HG03354 (cell line): Measurements from ENCODE around the gene PCID2.
"Not testable (repeated sequence)": the region's sequence is repeated elsewhere in the genome, so short reads cannot be mapped to it uniquely, and the experiment has no call there.

Experiments used
- ATAC-seq: cut with Tn5 transposase; IDR thresholded peaks from one replicate; pipeline ENCODE4 v1.9.1; 2021; ENCODE audit warnings: mild to moderate bottlenecking; ENCODE audit not compliant: unreplicated experiment, poor library complexity, severe bottlenecking

Gene PCID2

DNA sequence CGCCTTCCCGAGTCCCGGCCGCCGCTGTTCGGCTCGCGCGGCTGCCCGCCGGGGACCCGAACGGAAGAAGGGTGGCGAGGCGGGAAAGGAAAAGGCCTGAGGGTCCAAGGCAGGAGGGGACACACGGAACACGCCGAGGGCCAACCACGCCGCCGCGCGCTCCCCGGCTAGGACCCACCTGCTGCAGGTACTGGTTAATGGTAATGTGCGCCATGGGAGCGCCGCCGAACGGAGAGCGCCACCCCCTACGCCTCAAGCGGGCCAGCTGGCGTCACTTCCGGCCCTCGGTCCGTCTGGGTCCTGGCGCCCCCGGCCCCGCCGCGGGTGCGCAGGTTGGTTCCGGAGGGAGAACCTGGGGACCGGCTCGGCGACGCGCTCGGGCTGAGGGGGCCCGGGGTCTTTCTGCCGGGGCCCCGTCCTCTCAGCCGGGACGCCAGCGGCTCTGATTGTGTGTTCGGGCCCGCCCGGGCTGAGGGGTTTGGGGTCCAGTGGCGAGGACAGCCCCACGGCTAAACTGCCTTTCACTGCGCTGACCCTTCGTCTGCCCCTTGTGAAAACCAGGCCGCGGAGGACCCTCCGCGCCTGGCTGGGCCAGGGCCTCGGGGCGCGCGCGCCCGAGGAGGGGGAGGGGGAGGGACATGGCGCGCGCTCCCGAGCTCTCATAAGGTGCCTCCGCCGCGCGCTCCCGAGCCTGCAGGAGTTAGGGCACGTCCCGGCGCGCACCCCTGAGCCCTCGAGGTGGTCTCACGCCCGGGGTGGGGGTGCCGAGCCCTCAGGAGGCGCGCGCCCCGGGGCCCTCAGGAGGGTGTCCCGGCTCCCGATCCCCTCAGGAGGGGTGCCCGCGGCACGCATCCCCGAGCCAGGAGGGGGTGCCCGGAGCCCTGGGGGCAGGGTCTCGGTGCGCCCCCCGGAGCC is at the start of gene PCID2:
Gene PCID2 (minus strand): TSS at position 249 of the 915 bp plus-strand sequence. CDS start 35 bp downstream, at position 214.
- peak; percentile 76 for ATAC-seq

DNA sequence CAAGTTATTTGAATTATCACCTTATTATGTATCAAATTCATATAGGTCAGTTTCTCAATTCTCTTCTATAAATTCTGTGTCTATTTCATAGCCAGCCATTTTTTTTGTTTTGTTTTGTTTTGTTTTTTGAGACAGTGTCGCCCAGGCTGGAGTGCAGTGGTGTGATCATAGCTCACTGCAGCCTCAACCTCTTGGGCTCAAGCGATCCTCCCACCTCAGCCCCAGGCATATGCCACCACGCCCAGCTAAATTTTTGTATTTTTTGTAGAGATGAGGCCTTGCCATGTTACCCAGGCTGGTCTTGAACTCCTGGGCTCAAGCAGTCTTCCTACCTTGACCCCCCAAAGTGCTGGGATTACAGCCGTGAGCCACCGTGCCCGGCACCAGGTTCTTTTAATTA is 49.4 kb upstream of the PCID2 start:
- not testable (repeated sequence) for ATAC-seq

DNA sequence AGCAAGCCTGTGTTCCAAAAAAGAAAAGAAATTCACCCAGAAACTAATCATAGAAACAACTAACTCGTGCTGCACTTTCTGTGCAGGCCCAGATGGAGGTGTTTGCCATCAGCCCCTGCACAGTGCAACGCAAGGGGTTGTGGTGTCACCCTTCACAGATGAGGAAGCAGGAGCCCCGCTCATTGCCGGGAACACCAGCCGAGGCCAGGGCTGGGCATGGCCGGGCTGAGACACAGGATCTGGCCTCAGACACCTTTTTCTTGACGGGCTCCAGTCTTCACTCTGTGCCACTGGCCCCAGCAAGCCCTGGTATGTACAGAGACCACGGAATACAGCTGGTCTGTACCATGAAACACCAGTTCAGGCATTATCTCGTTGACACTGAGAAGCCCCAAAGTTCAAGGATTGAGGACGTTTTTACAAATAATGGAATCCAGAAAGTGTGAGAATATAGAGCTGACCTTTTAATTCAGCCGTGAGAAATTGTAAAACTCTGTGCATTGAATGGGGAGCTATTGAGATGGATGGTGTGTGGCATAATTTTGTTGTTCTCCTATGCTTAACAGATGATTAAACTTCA is 44.1 kb upstream of the PCID2 start:
- no peak for ATAC-seq

DNA sequence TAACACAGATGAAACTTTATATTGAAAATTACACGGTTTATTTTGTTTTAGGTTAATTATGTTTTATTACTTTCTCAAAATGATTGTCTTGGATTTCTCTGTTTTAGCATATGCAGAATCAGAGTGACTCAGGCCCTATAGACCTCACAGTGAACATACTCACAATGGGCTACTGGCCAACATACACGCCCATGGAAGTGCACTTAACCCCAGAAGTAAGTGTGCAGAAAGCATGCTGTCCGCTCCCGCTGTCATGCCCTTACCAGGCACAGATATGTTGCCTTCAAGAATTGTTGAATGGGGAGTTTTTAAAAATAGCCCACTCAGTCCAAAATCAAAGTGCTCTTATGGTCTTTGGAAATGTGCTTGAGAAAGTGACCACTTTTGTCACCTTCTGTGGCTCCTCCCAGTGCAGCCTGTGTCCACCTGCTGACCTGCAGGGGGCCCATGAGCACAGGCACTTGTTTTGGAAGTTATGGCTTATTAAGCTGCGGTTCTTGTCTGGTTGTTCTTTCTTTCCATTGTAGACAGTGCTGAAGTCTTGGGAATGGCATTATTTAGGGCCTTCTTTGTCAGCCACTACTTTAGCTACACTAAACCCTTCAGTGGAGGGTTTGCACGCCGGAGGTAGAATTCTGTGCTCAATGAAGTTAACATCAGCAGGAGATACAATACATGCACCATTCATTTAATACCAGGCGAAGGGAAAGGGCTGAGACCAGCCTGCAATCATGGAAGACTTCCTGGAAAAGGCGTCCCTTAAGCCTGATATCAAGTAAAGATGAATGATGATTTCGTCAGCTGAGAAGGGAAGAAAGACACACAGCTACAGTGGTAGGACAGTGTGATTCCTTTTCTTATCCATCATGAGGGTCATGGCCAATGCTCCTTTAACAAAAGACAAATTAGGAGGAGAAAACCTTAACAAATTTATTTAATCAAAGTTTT is 37.7 kb upstream of the PCID2 start:
- ATAC-seq = no peak

GRCh38 chr13:113243847-113244246 is 35.4 kb upstream of the PCID2 start:
- no peak for ATAC-seq

- ATAC-seq = not testable (repeated sequence)
Measured at GRCh38 chr13:113241623-113242022, 33.2 kb upstream of the PCID2 start.

GRCh38 chr13:113239986-113240385 is 31.5 kb upstream of the PCID2 start:
- ATAC-seq = no peak

- ATAC-seq = no peak
Measured at GRCh38 chr13:113239357-113239756, 30.9 kb upstream of the PCID2 start.

DNA sequence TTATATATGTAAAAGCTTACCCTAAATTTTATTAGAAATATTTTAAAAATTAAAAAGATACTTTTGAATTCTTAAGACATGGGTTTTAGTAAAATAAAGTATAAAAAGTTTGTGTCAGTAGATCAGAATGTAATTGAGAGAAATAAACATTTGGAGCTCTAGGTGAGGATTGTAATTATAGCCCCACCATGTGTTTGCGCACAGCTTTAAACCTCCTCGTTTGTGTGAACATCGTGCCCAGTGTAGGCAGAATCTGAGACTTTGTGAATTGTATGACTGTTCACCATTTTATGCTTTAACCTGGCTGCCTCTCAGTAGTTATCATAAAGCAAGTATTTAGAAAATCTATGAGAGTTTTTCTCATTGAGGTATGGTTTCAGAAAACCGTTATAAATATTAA is 30.1 kb upstream of the PCID2 start:
- ATAC-seq = no peak

DNA sequence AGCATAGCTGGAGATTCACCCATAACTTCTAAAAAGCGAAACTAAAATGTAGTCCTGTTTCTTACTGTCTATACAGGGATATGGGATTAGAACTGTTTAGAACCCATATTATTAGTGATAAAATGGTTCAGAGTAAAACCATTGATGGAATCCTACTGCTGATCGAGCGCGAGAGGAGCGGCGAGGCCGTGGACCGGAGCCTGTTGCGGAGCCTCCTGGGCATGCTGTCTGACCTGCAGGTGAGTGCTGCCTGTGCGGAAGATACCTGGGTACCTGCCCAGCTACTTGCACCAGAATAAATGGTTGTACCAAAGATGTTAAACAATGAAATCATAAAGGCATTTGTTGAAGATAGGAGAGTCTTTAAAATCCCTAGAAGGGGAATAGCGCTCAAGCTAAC is 24.6 kb upstream of the PCID2 start:
- no peak for ATAC-seq

GRCh38 chr13:113232208-113233003 is 23.9 kb upstream of the PCID2 start:
- no peak for ATAC-seq

DNA sequence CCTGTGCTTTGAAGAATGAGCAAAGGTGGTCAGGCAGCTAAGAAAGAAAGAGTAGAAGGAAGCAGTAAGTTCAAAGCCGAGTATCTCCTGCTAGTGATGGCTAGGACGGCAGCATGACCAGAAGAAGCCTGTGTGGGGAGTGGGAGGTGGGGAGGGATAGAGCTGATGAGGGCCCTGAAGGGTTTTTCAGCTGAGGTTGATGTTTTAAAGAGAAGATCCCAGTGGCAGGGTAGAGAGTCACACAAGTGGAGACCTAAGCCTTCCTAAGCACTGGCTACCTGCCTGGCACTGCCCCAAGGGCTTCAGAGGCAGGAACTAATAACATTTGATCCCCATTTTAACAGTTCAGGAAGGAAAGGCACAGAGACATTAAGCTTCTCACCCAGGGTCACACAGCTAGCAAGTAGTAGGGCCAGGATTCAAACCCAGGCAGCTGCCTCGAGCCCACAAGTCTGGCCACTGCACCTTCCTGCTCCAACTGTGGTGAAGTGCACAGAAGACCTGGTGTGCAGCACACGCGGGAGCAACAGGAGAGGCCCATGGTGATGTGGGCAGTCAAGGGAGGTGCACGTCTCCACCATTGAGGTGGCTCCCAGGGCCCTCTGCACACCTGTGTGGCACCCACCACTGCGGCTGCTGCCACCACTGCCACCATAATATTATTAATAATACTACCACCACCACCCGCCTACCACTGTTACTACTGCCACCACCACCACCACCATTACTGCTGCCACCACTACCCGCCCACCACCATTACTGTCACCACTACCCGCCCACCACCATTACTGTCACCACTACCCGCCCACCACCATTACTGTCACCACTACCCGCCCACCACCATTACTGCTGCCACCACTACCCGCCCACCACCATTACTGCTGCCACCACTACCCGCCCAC is 23.1 kb upstream of the PCID2 start:
- ATAC-seq = no peak

- ATAC-seq = no peak
Measured at GRCh38 chr13:113229791-113230190, 21.3 kb upstream of the PCID2 start.

- no peak for ATAC-seq
Measured at GRCh38 chr13:113229161-113229560, 20.7 kb upstream of the PCID2 start.

GRCh38 chr13:113226873-113227450 is 18.5 kb upstream of the PCID2 start:
- no peak for ATAC-seq

DNA sequence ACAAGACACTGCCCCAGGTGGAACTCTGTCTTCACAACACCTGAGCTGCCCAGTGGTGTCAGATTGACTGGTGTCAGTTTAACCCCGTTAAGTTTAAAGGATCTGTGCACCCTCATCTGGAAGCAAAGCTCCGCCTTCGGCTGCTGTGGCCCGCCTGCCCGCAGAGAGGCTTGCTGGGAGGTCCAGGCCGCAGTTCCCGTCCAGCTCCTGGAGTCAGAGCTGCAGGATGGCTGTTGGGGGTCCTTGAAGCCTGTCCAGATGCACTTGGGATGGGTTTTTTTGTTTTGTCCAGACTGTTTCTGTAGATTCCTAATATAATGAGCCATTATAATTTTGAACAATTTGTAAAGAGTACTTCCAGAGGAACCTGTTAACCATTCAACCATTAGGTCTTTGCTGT is 17.0 kb upstream of the PCID2 start:
- no peak for ATAC-seq

GRCh38 chr13:113224486-113224885 is 16.0 kb upstream of the PCID2 start:
- ATAC-seq = no peak

- no peak for ATAC-seq
Measured at GRCh38 chr13:113223070-113223469, 14.6 kb upstream of the PCID2 start.
